VCaP (cell line): ENCODE measurements around the gene AAGAB.

Source experiments
- H3K27ac ChIP-seq: fragments of 450-650 bp; 2 replicates; pipeline ENCODE4 v1.5.1; 2017
- CTCF ChIP-seq: fragments of 450-650 bp; conservative IDR thresholded peaks from 2 replicates; pipeline ENCODE4 v1.5.1; 2017; ENCODE audit warnings: mild to moderate bottlenecking, moderate library complexity

The AAGAB gene

GRCh38 chr15:67165254-67166253 lies 88.9 kb downstream of the AAGAB start:
- no peak for TF ChIP-seq CTCF
- H3K27ac ChIP-seq = no peak overlapping the region

GRCh38 chr15:67164811-67165253 lies 89.6 kb downstream of the AAGAB start:
- H3K27ac ChIP-seq = no peak overlapping the region
- no peak for TF ChIP-seq CTCF

DNA sequence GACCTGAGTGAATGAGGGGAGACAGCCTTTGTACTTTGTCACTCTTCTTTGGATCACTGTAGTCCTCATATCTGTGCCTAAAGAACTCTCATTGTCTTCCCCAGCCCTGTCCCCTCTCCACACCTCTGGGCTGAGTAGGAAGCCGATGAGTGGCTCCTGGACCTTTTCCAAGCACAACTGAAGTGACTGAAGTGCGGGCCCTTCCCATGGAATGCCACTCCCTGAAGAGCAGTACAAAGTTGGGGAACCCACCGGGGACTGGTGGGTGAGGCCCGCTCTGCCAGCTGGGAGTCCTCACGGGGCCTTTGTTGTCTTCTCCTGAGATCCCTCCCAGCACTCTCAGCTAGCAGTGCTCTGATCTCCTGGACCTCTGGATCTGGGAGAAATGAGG lies 90.1 kb downstream of the AAGAB start:
- H3K27ac ChIP-seq = no peak overlapping the region
- no peak for TF ChIP-seq CTCF

GRCh38 chr15:67163180-67163579 lies 91.3 kb downstream of the AAGAB start:
- no peak overlapping the region for H3K27ac ChIP-seq
- TF ChIP-seq CTCF = no peak

DNA sequence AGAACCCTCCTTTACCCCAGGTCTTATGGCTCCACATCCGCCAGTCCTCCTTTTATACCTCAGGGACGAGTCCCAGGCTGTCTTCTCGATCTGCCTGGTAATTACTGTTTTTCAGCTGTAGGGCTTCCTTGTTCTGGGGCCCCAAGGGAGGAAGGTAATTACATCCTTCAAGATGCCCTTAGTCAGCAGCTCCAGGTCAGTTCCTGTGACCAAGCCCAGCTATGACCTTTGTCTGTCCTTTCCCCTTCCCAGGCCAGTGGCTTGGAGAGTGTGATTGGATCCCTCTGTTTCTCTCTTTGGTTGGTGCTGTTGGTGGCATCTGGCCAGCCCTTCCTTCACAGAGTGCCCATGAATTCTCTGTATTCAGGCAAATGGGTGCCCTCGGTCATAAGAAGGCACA lies 92.6 kb downstream of the AAGAB start:
- no peak for TF ChIP-seq CTCF
- H3K27ac ChIP-seq = no peak overlapping the region

- no peak overlapping the region for H3K27ac ChIP-seq
- no peak for TF ChIP-seq CTCF
Measured at GRCh38 chr15:67161412-67161811, 93.0 kb downstream of the AAGAB start.

- H3K27ac ChIP-seq = no peak overlapping the region
- TF ChIP-seq CTCF = no peak
Measured at GRCh38 chr15:67158367-67158766, 96.1 kb downstream of the AAGAB start.
